Uterus (tissue), 4 donors: ENCODE results near the gene LDLRAD4. TPM values are rescaled to one million over a fixed set of nuclear protein-coding genes. Genes with fewer than 3 reads are reported as not detected.

Source experiments
- DNase-seq, 2 donors: peaks; one replicate each; pipeline ENCODE4 v3.0.0-alpha.2; 2019 to 2020
- H3K27ac ChIP-seq, 2 donors: fragments of 200-600 bp; sonication (generic); 1 replicate in 1 of 2; 2 replicates in 1 of 2; pipeline ENCODE4 v1.5.1; 2016 to 2018
- H3K27me3 ChIP-seq, 2 donors: fragments of 200-600 bp; sonication (generic); one replicate each; pipeline ENCODE4 v1.5.1; 2018 to 2019; ENCODE audit warnings: control low read depth in 1 of 2
- H3K36me3 ChIP-seq, 2 donors: fragments of 200-600 bp; sonication (generic); one replicate each; pipeline ENCODE4 v1.5.1; 2019; ENCODE audit warnings: control low read depth in 1 of 2
- H3K4me1 ChIP-seq, 2 donors: fragments of 200-600 bp; sonication (generic); one replicate each; pipeline ENCODE4 v1.5.1; 2018 to 2019; ENCODE audit warnings: control low read depth in 1 of 2
- H3K4me3 ChIP-seq, 2 donors: fragments of 200-600 bp; sonication (generic); 1 replicate in 1 of 2; 2 replicates in 1 of 2; pipeline ENCODE4 v1.5.1; 2018 to 2019; ENCODE audit warnings: mild to moderate bottlenecking in 1 of 2
- H3K9me3 ChIP-seq, 2 donors: fragments of 200-600 bp; sonication (generic); one replicate each; pipeline ENCODE4 v1.5.1; 2019; ENCODE audit warnings: control low read depth in 1 of 2
- POLR2A ChIP-seq, 2 donors: fragments of 450-650 bp; IDR thresholded peaks; one replicate each; pipeline ENCODE4 v1.6.1; 2016; ENCODE audit warnings: antibody characterized with exemption in 2 of 2, mild to moderate bottlenecking in 1 of 2, moderate library complexity in 1 of 2
- intact Hi-C: fragments of 100-400 bp; cut with DNase I; formaldehyde crosslinking; loops from one replicate; pipeline ENCODE4 v1.15.1; 2023; ENCODE audit warnings: low total_unique reads
- total RNA-seq, 4 donors: library from RNA; depleted of rRNA in 3 of 4; stranded (reverse); fragments of >200 nt in 3 of 4; gene quantifications; one replicate each; pipeline versions ENCODE4 v1.1.0 to v1.2.4, GENCODE V29; 2014 to 2023
- TF ChIP-seq, protein P1 (sequence below), 4 experiments: fragments of 200-600 bp in 2 of 4; fragments of 450-650 bp in 2 of 4; sonication (generic) in 2 of 4; IDR thresholded peaks; one replicate each; pipeline ENCODE4 v1.5.1; 2016 to 2019; ENCODE audit warnings: antibody characterized with exemption in 4 of 4, mild to moderate bottlenecking in 2 of 4, moderate library complexity in 1 of 4
- donor health status: DM: yes; HTN: yes; CAD: no.

LDLRAD4 gene
- total RNA-seq, 4 donors from 2014 or later: 23.8 to 82.2 (median 39.3) TPM

DNA sequence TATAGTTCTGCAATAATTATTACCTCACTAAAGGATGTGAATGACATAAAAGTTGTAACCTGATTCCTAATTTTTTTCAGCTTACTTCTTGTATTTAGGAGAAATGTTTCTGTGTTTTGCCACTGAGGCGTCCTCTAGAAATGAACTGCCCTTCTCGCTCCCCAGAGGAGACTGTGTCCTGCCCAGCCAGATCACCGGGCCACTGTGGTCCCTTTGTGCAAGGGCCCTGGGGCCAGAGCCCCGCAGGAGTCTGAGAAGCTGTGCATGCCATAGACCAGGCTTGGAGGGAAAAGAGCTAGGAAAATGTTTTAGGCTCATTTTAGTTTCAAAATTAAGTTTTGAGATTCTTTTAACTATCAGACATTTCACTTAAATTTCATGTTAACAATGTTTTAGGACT lies 31.1 kb upstream of the LDLRAD4 start:
- Histone ChIP-seq H3K9me3 (no peaks in the 10 kb centered on the region), H3K36me3 (no peaks in the 10 kb centered on the region), H3K27ac (no peak overlapping the region), H3K4me1 (no peaks in the 10 kb centered on the region), H3K27me3 (no peaks in the 10 kb centered on the region), H3K4me3 (no peak overlapping the region)
- intact Hi-C loops: no loop called here
- TF ChIP-seq, protein P1, sequence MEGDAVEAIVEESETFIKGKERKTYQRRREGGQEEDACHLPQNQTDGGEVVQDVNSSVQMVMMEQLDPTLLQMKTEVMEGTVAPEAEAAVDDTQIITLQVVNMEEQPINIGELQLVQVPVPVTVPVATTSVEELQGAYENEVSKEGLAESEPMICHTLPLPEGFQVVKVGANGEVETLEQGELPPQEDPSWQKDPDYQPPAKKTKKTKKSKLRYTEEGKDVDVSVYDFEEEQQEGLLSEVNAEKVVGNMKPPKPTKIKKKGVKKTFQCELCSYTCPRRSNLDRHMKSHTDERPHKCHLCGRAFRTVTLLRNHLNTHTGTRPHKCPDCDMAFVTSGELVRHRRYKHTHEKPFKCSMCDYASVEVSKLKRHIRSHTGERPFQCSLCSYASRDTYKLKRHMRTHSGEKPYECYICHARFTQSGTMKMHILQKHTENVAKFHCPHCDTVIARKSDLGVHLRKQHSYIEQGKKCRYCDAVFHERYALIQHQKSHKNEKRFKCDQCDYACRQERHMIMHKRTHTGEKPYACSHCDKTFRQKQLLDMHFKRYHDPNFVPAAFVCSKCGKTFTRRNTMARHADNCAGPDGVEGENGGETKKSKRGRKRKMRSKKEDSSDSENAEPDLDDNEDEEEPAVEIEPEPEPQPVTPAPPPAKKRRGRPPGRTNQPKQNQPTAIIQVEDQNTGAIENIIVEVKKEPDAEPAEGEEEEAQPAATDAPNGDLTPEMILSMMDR (IDR thresholded peaks at IDR 0.05): no peak
- TF ChIP-seq POLR2A (IDR thresholded peaks at IDR 0.05): no peak
- DNase-seq: no peak

DNA sequence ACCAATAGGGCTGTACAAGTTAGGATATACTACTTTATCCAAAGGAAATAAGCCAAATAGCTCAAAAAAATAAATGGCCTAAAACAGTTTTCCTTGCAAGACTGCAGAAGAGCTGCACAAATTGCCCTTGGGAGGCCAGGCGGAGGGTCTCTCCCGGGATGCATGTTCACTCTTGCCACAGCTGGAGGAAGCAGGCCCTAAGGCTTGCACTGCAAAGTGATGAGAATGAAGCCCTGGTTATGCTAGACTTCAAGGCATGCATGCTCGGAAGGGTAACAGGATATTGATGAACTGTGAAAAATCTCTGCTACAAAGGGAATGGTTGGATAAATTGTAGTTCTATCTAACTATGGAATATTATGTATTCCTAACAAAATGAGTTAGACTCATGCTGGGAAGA lies 27.5 kb upstream of the LDLRAD4 start:
- Histone ChIP-seq H3K27me3 (no peaks in the 10 kb centered on the region), H3K4me1 (no peaks in the 10 kb centered on the region), H3K9me3 (no peaks in the 10 kb centered on the region), H3K4me3 (no peak overlapping the region), H3K36me3 (no peaks in the 10 kb centered on the region), H3K27ac (no peak overlapping the region)
- DNase-seq: no peak
- no peak for TF ChIP-seq POLR2A (IDR thresholded peaks at IDR 0.05)
- TF ChIP-seq, protein P1 (IDR thresholded peaks at IDR 0.05): no peak
- intact Hi-C loops: no loop called here

DNA sequence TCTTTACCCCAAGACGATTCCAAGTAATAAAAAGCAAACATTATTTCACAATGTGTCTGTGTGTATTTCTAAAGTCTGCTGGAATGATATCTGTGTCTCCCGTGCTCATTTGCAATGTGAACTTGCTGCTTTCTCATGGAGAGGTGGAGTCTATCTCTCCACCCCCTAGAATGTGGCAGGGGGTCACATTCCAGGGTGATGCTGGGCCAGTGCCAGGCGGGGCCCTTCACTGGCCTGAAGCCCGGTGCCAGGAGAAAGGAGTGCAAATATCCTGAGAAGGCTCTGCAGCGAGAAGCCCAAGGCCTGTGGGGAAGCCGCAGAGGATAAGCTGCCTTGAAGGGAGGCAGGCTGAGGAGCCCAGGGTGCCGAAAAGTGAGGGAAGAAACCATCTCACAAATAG lies 26.8 kb upstream of the LDLRAD4 start:
- no peaks in the 10 kb centered on the region for H3K27me3 ChIP-seq
- DNase-seq: no peak
- TF ChIP-seq, protein P1 (IDR thresholded peaks at IDR 0.05): no peak
- no peak for TF ChIP-seq POLR2A (IDR thresholded peaks at IDR 0.05)
- H3K4me3 ChIP-seq: no peak overlapping the region
- H3K4me1 ChIP-seq: no peaks in the 10 kb centered on the region
- no peaks in the 10 kb centered on the region for H3K9me3 ChIP-seq
- no peaks in the 10 kb centered on the region for H3K36me3 ChIP-seq
- no peak overlapping the region for H3K27ac ChIP-seq
- intact Hi-C loops: no loop called here

DNA sequence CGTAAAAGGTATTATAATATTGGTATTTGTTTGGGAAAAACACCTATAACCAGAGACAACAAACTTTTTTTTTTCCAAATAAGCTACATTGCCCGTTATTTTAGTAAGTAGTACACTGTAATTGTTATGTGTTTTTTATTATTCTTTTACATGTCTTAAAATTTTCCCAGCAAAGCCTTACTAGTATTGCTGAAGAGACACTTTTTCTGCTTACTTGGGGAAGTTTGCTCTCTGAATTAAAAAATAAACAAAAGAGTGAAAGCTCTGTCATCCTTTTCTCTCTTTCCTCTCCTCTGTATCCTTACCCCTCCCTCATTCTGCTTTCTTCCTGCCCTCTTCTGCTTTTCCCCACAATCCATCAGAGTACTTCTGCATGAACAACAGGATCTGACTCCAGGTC lies 25.6 kb upstream of the LDLRAD4 start:
- H3K4me1 ChIP-seq: no peaks in the 10 kb centered on the region
- H3K27ac ChIP-seq: no peak overlapping the region
- H3K4me3 ChIP-seq: no peak overlapping the region
- no peaks in the 10 kb centered on the region for H3K36me3 ChIP-seq
- no peak for DNase-seq
- TF ChIP-seq, protein P1 (IDR thresholded peaks at IDR 0.05): no peak
- TF ChIP-seq POLR2A (IDR thresholded peaks at IDR 0.05): no peak
- no peaks in the 10 kb centered on the region for H3K27me3 ChIP-seq
- intact Hi-C loops: no loop called here
- no peaks in the 10 kb centered on the region for H3K9me3 ChIP-seq

DNA sequence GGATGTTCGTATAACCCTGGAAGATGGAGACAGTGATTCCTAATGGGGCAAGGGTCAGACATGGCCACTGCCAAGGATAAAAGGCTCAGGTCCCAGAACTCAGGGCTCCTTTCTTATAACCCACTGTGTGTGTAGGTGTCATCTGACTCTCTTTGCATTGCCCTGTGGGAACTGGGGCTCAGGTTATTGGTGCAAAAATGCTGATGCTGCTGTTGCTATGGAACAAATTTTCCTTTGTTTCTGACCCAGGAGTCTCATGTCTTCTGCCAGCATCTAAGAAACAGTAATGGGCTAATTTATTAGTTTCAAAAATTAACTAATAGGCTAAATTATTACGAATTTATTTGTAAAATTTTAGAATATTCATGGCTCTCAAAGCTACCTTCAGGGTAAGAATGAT lies 24.3 kb upstream of the LDLRAD4 start:
- DNase-seq: no peak
- Histone ChIP-seq H3K36me3 (no peaks in the 10 kb centered on the region), H3K4me1 (no peaks in the 10 kb centered on the region), H3K27ac (no peak overlapping the region), H3K27me3 (no peaks in the 10 kb centered on the region), H3K4me3 (no peak overlapping the region), H3K9me3 (no peaks in the 10 kb centered on the region)
- TF ChIP-seq POLR2A (IDR thresholded peaks at IDR 0.05): no peak
- TF ChIP-seq, protein P1 (IDR thresholded peaks at IDR 0.05): no peak
- intact Hi-C loops: no loop called here
